CD4-positive, alpha-beta T cell treated with Interleukin-6 at 100 ng/mL for 8 hours (primary cell): ENCODE measurements around the gene ABCA3.
"Not testable (repeated sequence)": the region's sequence is repeated elsewhere in the genome, so short reads cannot be mapped to it uniquely, and the experiment has no call there.

ENCODE experiments used
- DNase-seq: peaks from one replicate; pipeline ENCODE4 v3.0.0-alpha.2; 2020; ENCODE audit warnings: mixed read lengths, low spot score

ABCA3 gene

DNA sequence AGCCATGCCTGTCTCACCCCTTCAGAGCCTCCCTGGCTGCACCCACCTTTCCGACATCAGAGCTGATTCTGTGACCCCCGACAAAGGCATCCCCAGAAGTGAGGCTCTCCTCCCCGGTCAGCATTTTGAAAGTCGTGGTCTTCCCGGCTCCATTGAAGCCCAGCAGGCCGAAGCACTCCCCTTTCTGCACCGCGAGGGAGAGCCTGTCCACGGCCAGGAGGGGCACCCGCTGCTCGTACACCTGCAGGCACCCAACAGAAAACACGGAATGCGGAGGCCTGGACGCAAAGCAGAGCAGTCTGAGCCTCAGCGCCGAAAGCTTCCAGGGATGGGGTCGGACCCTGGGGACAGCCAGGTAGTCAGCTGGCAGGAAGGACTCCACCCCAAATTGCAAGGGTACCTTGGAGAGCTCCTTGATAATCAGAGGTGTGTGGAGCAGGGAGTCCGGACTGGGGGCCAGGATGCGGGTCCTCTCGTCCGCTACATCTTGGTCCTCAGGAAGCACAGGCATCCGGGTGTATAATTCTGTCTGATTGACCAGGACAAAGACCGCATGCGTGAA lies 59.5 kb downstream of the ABCA3 start:
- no peak for DNase-seq

- DNase-seq, result no peak
These were observed 60.1 kb downstream of the ABCA3 start for GRCh38 chr16:2280461-2280860.

DNA sequence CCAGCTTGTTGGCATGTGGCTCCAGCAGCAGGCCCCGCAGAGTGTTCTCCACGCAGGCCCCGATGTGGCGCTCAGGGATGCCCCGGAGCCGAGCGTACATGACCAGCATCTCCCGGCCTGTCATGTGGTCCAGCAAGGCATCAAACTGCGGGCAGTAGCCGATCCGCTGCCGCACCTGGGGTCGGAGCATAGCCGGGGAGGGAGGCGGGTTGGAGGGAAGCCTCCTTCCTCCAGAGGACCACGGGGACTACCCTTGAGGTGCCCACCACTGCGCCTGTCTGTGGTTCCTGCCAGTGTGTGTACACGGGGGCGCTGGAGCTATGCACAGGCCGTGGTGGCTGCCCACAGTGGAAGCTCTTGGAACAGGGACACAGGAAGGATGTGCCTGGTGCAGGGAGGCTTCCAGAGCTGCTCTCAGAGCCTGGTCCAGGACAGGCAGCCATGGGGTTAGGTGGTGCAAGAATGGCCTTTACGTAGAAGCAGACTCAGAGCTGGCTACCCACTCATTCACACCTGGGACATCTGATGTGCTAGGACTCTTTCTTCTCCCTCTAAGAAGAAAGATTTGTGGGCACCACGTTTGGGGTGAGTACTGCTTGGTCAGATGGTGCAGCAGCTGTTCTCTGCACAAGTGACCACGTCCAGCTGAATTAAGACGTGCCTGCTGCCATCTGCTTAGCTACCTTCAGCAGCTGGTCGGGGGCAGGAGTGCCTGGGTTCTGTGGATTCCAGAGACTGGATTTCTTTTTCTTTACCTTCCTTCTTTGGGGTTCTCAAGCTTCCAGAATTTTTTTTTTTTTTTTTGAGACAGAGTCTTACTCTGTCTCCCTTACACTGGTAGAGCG lies 61.4 kb downstream of the ABCA3 start:
- no peak for DNase-seq

GRCh38 chr16:2278272-2278608 lies 62.3 kb downstream of the ABCA3 start:
- no peak for DNase-seq

GRCh38 chr16:2277466-2278271 lies 62.9 kb downstream of the ABCA3 start:
- no peak for DNase-seq

DNA sequence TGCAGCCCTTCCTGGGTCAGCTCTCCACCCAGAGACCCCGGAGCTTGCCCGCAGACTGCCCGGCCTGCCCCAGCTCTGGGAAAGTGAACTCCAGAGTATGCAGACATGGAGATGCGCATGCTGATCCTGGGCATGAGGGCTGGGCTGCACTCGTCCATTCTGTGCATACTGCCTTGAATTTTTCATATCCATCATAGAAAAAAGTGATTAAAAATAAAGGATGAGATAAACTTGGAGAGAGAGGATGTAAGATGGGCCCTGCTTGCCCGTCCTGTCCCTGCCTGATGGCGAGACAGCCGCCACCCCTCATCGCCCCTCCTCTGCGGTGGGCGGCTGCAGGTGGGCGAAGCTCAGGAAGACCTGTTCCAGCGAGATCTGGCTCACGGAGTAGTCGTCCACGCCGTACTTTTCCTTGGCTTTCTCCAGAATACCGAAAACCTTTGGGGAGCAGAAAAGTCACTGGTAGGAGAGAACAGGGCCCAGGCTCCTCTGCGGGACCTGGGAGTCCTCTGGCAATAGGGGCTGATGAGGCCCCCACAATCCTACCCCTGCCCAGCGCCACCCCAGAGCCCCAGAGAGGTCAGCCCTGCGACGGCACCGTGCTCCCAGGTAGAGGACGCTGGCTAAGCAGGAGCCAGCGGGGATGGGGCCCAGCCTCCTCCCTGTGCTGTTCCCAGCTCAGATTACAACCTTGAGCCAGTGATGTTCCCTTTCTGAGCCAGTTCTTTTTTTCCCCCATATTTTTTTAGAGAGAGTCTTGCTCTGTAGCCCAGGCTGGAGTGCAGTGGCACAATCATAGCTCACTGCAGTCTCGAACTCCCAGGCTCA lies 63.9 kb downstream of the ABCA3 start:
- no peak for DNase-seq

- DNase-seq, result no peak
These were observed 64.8 kb downstream of the ABCA3 start for GRCh38 chr16:2275476-2276367.

GRCh38 chr16:2273931-2274330 lies 66.6 kb downstream of the ABCA3 start:
- no peak for DNase-seq

DNA sequence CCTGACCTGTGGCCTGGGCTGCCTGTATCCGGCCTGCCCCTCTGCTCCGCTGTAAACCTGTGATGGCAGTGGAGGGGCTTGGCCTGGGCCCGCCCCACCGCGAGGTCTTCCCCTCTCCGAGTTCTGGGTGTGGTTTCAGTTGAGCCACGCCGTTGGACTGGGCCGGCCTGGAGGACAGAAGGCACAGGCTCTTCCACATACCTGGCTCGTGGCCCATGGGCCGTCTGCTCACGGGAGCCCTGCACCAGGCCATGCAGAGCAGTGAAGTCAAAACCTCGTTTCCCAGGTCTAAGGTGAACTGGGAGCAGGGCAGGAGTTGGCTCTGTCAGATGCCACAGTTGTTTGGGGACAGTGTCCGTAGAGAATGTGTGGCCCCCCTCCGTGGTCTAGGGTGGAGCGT lies 67.0 kb downstream of the ABCA3 start:
- DNase-seq, result no peak

DNA sequence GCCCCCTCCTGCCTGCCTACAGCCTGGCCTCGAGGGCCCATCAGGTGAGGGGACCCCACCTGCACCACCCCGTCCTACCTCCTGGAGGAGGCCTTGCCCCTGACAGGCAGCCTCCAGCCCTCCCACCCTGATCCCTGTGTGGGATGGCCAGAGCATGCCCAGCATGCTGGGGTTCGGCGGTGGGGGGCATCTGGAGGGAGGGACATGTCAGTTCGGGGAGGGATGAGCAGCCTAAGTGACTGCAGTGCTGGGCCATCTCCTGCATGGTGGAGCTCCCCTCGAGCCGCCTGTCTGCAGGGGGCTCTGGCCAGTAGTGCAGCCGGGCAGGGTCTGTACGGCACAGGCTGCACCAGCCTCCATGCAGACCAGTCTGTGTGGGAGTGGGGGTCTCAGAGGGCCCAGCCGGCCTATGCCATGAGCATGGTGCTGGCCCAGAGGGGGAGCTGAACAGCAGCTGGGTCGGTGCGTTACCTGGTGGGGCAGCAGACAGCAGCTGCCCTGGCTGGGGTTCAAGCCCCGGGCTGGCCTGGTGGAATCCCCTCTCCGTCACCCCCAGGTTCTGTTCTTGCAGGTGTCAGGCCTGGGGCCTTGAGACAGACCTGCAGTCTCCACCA lies 68.6 kb downstream of the ABCA3 start:
- no peak for DNase-seq

DNA sequence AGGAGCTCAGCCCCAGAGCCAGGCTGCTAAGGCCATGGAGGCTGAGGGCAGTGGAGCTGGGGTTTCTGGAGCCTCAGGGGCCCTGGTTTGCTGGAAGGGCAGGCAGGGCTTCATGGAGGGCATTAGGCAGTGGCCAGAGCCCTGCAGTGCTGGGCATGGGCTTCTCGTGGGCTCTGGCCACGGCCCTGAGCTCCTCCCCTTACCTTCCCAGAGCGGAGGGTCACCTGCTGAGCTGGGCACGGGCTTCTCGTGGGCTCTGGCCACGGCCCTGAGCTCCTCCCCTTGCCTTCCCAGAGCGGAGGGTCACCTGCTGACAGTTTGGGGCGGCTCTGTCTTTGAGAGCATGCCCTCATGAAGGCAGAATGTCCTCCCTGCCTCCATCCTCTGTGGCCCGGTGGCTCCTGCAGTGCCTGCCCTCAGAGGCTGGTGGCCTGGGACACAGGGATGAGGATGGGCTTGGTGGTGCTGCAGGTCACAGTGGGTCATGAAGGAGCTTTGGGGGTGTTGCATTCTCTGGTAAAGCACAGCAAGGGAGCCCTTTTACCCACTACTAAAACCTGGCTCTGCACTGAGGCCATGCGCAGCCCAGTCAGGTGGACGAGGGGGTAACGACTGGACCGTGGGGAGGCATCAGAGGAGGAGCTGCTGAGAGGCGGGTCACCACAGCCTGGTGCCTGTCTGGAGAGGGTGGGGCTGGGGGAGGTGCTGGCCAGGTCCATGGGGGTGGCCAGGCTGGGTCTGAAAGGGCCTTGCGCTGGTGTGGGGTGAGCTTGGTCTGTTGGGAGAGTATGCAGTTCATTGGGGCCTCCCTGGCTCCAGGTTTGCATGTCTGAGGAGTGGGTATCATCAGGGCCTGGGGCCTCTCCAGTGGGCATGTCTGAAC lies 69.7 kb downstream of the ABCA3 start:
- no peak for DNase-seq

DNA sequence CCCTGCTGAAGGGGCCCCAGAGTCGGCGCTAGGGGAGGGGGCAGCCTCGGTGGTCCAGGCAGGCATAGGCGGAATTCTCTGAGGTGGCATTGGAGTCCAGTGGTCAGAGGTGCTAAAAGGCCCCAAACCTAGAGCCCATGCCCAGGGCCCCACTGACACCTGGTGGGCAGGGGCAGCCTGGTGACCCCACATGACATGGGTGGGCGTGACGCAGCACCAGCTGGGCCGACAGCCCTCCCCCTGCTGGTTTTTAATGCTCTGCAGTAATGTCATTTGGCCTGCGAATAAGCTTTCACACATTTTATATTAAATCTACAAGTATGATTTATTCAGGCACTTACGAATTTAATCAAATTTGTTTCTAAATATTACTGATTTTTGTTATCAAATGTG lies 70.5 kb downstream of the ABCA3 start:
- no peak for DNase-seq

DNA sequence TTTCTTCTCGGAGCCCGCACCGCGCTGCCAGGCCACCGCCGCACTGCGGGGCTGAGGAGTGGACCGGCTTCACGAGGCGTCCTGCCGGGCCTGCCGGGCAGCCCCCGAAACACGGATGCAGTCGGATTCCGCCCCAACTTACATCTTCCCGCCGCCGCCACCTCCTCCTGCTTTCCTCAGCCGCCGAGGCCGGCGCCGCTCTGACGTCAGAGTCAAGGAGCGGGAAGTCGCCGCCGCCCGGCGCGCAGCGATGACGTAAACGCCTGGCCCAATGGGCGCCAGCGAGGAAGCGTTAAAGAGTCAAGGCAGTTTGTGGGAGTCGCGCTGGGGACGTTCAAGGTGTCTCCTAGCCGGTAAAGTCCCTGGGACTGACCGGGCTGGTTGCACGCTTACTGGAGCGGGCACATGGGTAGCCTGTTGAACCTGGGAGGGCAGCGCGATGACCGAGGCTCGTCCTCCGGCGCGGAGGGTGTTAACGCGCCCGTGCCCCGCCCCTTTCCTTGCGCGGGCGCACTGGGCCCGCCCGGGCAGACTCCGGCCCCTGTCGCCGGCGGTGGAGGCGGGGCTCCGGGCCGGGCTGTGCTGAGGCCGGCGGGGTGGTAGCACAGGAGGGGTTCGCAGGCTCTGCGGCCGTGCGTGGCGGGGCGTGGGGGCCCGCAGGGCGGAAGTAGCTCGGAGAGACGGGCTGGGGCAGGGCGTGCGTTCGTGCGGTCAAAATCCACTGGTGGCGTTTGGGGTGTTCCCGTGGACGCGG lies 72.4 kb downstream of the ABCA3 start, which contains the start of gene RNPS1:
RNPS1 (minus strand) TSS at position 214 of the 754 bp plus-strand sequence. CDS start 3,483 bp downstream, outside the sequence.
- peak; percentile 92 for DNase-seq

GRCh38 chr16:2267505-2267912 lies 73.0 kb downstream of the ABCA3 start:
- not testable (repeated sequence) for DNase-seq

- DNase-seq, result not testable (repeated sequence)
These were observed 73.6 kb downstream of the ABCA3 start for GRCh38 chr16:2266887-2267286.

DNA sequence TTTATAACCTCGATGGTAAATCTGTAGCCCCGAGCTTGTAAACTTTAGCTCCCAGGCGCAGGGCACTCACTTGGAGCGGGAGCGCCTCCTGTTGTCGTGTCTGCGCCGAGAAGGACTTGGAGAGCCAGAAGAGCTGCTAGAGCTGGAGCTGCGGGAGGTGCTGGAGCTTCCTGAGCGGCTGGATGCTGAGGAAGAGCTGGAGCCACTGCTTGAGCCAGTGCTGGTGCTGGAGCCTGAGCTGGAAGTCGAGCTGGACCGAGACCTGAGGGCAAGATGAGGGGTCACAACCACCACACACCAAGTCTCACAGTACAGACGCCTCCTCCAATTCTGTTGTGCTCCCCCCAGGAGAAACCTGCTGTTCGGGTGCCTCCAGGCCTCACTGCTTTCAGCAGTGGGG lies 77.5 kb downstream of the ABCA3 start:
- not testable (repeated sequence) for DNase-seq

GRCh38 chr16:2260250-2260649 lies 80.3 kb downstream of the ABCA3 start:
- no peak for DNase-seq

DNA sequence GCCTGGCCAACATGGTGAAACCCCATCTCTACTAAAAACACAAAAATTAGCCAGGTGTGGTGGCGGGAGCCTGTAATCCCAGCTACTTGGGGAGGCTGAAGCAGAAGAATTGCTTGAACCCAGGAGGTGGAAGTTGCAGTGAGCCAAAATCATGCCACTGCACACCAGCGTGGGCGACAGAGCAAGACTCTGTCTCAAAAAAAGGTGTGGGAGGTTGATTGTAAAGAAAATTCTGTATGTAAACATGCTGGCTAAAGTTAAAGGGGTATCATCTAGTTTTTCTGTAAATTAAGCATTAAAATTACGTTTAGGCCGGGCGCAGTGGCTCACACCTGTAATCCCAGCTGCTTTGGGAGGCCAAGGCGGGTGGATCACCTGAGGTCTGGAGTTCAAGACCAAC lies 82.0 kb downstream of the ABCA3 start:
- not testable (repeated sequence) for DNase-seq

DNA sequence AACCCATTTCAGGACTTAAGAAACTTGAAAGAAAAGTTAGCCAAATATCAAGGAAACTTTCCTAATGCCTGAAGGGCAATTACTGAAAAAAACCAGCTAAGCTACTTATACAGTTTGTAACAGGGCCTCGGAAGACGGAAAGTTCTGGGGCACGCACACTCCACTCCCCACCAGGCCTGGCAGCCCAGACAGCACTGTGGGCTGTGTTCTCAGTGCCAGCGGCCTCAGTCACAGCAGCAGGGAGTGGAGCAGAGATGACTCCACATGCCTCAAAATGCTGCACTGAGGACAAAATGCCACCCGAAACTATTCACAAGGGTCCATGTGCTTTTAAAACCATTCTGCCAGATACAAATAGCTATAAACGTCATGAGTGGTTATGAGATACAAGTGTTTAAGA lies 82.8 kb downstream of the ABCA3 start:
- DNase-seq, result no peak
